Spleen (tissue), 11 donors: ENCODE measurements around the gene EEIG2. TPM values are rescaled to one million over a fixed set of nuclear protein-coding genes. Genes with fewer than 3 reads are reported as not detected.

Experiments
- DNase-seq: peaks from one replicate; pipeline ENCODE4 v3.0.0-alpha.2; 2020
- H3K27ac ChIP-seq, 8 donors: fragments of 200-600 bp; sonication (generic) in 7 of 8; 1 replicate in 4 of 8; 2 replicates in 4 of 8; pipeline versions ENCODE4 v1.5.0 to v1.8.0; 2016 to 2021; ENCODE audit warnings: inconsistent platforms in 4 of 8, mild to moderate bottlenecking in 4 of 8, moderate library complexity in 1 of 8
- H3K27me3 ChIP-seq, 7 donors: fragments of 200-600 bp; sonication (generic) in 6 of 7; replicated peaks in 1 of 7; 1 replicate in 4 of 7; 2 replicates in 3 of 7; pipeline versions ENCODE4 v1.5.0 to v1.8.0; 2016 to 2021; ENCODE audit warnings: inconsistent platforms in 3 of 7, mild to moderate bottlenecking in 1 of 7
- H3K36me3 ChIP-seq, 6 donors: fragments of 200-600 bp; sonication (generic) in 5 of 6; 1 replicate in 4 of 6; 2 replicates in 2 of 6; pipeline versions ENCODE4 v1.5.0 to v1.8.0; 2016 to 2021; ENCODE audit warnings: inconsistent platforms in 2 of 6
- H3K4me1 ChIP-seq, 6 donors: fragments of 200-600 bp; sonication (generic) in 5 of 6; 1 replicate in 3 of 6; 2 replicates in 3 of 6; pipeline versions ENCODE4 v1.5.0 to v1.8.0; 2016 to 2021; ENCODE audit warnings: inconsistent platforms in 3 of 6
- H3K4me3 ChIP-seq, 8 donors: fragments of 200-600 bp; sonication (generic) in 7 of 8; 1 replicate in 4 of 8; 2 replicates in 4 of 8; pipeline versions ENCODE4 v1.5.0 to v1.8.0; 2016 to 2021; ENCODE audit warnings: inconsistent platforms in 4 of 8, mild to moderate bottlenecking in 4 of 8, moderate library complexity in 2 of 8
- H3K9me3 ChIP-seq, 8 donors: fragments of 200-600 bp; sonication (generic) in 7 of 8; 1 replicate in 4 of 8; 2 replicates in 4 of 8; pipeline versions ENCODE4 v1.5.0 to v1.8.0; 2016 to 2021; ENCODE audit warnings: inconsistent platforms in 4 of 8
- POLR2A ChIP-seq, 3 donors: fragments of 450-650 bp; IDR thresholded peaks; one replicate each; pipeline ENCODE4 v1.5.1; 2017; ENCODE audit warnings: antibody characterized with exemption in 3 of 3, mild to moderate bottlenecking in 1 of 3
- POLR2AphosphoS5 ChIP-seq, 3 donors: sonication (generic); formaldehyde crosslinking; IDR thresholded peaks; one replicate each; pipeline ENCODE4 v1.5.1; 2017; ENCODE audit warnings: antibody characterized with exemption in 3 of 3
- WGBS, 5 donors: extraction: QIAGEN DNeasy Blood & Tissue Kit in 3 of 5; methylation state at CpG; one replicate each; pipeline versions ENCODE4 v1.1.5 to v1.1.7; 2013 to 2018; 5-methylcytosine and 5-hydroxymethylcytosine counted together
- intact Hi-C: fragments of 100-400 bp; cut with DNase I; formaldehyde crosslinking; loops from one replicate; pipeline ENCODE4 v1.15.0; 2023; ENCODE audit warnings: low total_unique reads
- polyA plus RNA-seq, 3 donors: library from polyadenylated mRNA; stranded (reverse); fragments of 200-250 nt; gene quantifications; one replicate each; pipeline ENCODE4 v1.2.1, GENCODE V29; 2013
- total RNA-seq, 7 donors: library from RNA; depleted of rRNA in 3 of 7; stranded (reverse); fragments of >200 nt in 3 of 7; fragmentation: NEBNext Ultra II Directional in 4 of 7; extraction: Animal tissue kit (Norgen Biotek cat#: 25700) in 4 of 7; gene quantifications; one replicate each; pipeline versions ENCODE4 v1.1.0 to v1.2.1, GENCODE V29; 2016 to 2021
- TF ChIP-seq, protein P1 (sequence below), 11 experiments: fragments of 200-600 bp in 7 of 11; fragments of 450-650 bp in 4 of 11; sonication (generic) in 4 of 11; IDR thresholded peaks in 8 of 11; conservative IDR thresholded peaks in 3 of 11; 1 replicate in 7 of 11; 2 replicates in 4 of 11; pipeline versions ENCODE4 v1.4.0 to v1.8.0; 2016 to 2021; ENCODE audit warnings: antibody characterized with exemption in 11 of 11, inconsistent platforms in 4 of 11, mild to moderate bottlenecking in 1 of 11
- donor health status: healthy with polysubstance abuse.
- donor health status: DM: no; HTN: no; CAD: no; lungs with moderate emphysema.
- donor health status: DM: no; HTN: no; CAD: no.
- donor health status: Bipolar disorder and iron deficiency.
- donor health status: healthy.
- donor health status: DM: no; HTN: no; CAD: no.
- donor health status: DM: yes; HTN: yes; CAD: no.

The EEIG2 gene
- total and polyA plus RNA-seq, 10 donors = 3.3 to 21.1 (median 17.3) TPM

DNA sequence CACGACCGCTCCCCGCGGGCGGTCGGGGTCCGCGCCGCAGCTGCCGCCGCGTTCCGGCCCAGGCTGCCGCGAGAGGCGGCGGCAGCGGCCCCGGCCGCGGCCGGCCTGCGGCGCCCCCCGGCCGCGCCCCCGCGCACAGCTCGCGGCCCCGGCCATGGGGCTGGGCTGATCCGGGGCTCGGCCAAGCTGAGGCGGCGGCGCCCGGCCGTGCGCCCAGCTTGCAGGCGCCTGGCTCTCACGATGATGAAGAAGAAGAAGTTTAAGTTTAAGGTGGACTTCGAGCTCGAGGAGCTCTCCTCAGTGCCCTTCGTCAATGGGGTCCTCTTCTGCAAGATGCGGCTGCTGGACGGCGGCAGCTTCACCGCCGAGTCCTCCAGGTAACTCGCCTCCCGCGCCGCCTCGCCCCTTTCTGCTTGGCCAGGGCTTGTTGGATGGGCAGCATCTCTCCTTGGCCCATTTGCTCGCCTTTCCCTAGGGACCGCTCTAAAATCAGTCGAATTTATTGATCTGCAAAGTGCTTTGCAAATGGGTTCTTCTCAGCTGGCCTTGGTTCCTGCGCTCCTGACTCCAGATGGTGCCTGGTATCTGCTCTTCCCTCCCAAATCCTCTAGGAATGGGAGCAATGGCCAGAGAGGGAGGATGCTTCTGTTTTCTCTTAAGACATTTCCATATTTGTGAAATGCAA is 431 bp downstream of the EEIG2 start:
- 1 to 2% (median 1%) methylated on average over 26 to 59 of the region's 59 CpGs for WGBS, 5 donors

DNA sequence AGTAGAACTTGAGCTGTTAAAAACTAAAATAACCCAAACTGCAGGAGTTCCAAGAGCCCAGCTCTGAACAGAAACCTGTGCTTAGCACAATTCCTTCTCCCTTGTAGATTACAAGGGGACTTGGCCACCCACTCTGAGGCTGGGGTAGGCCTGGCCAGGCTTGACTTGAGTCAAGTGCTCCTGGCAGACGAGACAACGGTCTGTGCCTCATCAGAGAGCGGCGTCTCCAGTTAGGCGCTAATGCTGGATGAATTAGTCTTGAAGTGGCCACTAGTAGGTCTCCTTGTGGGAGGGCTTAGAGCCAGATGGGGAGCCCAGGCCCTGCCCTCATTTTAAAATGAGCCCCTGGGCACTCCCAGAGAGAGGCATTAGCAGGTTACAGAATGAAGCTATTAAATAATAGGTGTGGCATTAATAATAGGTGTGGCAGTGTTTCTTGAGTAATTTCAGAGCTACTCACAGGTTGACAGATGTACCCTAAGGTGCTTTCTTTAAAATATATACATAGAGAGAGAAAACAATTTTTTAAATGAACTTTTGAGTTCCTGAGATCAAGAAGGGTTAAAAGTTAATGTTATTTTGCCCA is 1.1 kb downstream of the EEIG2 start:
- Histone ChIP-seq H3K27ac (peak overlapping the region in 7 of 8 donors; percentile 63 to 86 (median 82)), H3K4me1 (peaks cover 21 to 91% (median 56%) of the 10 kb centered on the region in 6 donors), H3K27me3 (no peaks in the 10 kb centered on the region), H3K4me3 (peak overlapping the region; percentile 56 to 84 (median 66)), H3K9me3 (no peaks in the 10 kb centered on the region), H3K36me3 (no peaks in the 10 kb centered on the region)
- TF ChIP-seq, protein P1, sequence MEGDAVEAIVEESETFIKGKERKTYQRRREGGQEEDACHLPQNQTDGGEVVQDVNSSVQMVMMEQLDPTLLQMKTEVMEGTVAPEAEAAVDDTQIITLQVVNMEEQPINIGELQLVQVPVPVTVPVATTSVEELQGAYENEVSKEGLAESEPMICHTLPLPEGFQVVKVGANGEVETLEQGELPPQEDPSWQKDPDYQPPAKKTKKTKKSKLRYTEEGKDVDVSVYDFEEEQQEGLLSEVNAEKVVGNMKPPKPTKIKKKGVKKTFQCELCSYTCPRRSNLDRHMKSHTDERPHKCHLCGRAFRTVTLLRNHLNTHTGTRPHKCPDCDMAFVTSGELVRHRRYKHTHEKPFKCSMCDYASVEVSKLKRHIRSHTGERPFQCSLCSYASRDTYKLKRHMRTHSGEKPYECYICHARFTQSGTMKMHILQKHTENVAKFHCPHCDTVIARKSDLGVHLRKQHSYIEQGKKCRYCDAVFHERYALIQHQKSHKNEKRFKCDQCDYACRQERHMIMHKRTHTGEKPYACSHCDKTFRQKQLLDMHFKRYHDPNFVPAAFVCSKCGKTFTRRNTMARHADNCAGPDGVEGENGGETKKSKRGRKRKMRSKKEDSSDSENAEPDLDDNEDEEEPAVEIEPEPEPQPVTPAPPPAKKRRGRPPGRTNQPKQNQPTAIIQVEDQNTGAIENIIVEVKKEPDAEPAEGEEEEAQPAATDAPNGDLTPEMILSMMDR (IDR thresholded peaks at IDR 0.05 in 8 of 11, conservative IDR thresholded peaks at IDR 0.05 in 3 of 11) = peak in 1 of 11 experiments; percentile 18
- TF ChIP-seq POLR2A (IDR thresholded peaks at IDR 0.05) = peak in 1 of 3 donors; percentile 44
- peak in 2 of 3 donors; percentile 78 for TF ChIP-seq POLR2AphosphoS5 (IDR thresholded peaks at IDR 0.05)
- 6 to 11% (median 8%) methylated on average over 5 of the region's 5 CpGs for WGBS, 5 donors
- DNase-seq = peak; percentile 84
- intact Hi-C loops = loop anchor here (2.0 to 5.0 kb wide), 2 partner anchors 48 to 86 kb away; no protein-coding TSS in a partner anchor

More for the DNA sequence above, 431 bp downstream of the EEIG2 start:
- peak overlapping the region; percentile 66 to 86 (median 82) for H3K27ac ChIP-seq
- peaks cover 21 to 88% (median 56%) of the 10 kb centered on the region in 6 donors for H3K4me1 ChIP-seq
- TF ChIP-seq, protein P1 (IDR thresholded peaks at IDR 0.05 in 8 of 11, conservative IDR thresholded peaks at IDR 0.05 in 3 of 11) = peak in 1 of 11 experiments; percentile 10
- no peak for TF ChIP-seq POLR2A (IDR thresholded peaks at IDR 0.05)
- intact Hi-C loops = loop anchor here (2.0 to 5.0 kb wide), 2 partner anchors 48 to 87 kb away; no protein-coding TSS in a partner anchor
- DNase-seq = peak; percentile 89
- H3K36me3 ChIP-seq = no peaks in the 10 kb centered on the region
- no peaks in the 10 kb centered on the region for H3K9me3 ChIP-seq
- H3K4me3 ChIP-seq = peak overlapping the region; percentile 56 to 84 (median 66)
- no peaks in the 10 kb centered on the region for H3K27me3 ChIP-seq

DNA sequence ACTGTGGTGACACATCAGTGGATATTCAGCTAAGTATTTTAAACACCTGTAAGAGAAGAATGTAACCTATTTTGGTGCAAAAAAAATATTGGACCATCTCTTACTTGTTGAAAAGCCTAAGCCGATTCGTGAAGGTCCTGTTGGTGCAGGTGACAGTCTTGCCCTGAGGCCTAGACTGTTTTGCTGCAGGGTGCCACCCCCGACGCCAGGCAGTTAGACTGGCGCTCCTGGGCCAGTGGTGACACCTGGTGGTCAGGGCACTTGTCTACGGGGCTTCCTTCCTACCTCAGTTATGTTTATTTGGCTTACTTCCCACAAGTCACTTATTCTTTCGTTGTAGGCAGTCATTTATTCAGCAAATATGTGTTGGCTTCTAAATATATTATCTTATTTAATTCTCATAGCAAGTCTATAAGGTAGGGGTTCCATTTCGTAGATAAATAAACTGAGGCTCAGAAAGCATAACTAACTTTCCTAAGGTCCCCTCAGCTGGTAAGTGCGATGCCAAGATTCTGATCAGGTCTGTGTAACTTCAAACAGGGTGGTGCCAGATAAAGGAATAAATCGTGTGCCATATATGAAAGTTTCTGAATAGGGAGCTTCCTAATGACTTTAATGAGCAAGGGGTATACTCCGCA is 1.9 kb downstream of the EEIG2 start:
- no peaks in the 10 kb centered on the region for H3K9me3 ChIP-seq
- peak overlapping the region in 5 of 8 donors; percentile 11 to 84 (median 66) for H3K4me3 ChIP-seq
- H3K27ac ChIP-seq = peak overlapping the region in 2 of 8 donors; percentile 82 to 84
- intact Hi-C loops = loop anchor here (2.0 to 5.0 kb wide), 2 partner anchors 49 to 85 kb away; no protein-coding TSS in a partner anchor
- TF ChIP-seq POLR2A (IDR thresholded peaks at IDR 0.05) = no peak
- TF ChIP-seq, protein P1 (IDR thresholded peaks at IDR 0.05 in 8 of 11, conservative IDR thresholded peaks at IDR 0.05 in 3 of 11) = peak; percentile 73 to 89 (median 82)
- TF ChIP-seq POLR2AphosphoS5 (IDR thresholded peaks at IDR 0.05) = peak; percentile 34 to 63 (median 51)
- DNase-seq = peak; percentile 96
- H3K36me3 ChIP-seq = no peaks in the 10 kb centered on the region
- H3K4me1 ChIP-seq = peaks cover 21 to 84% (median 55%) of the 10 kb centered on the region in 6 donors
- 31 to 45% (median 41%) methylated on average over 11 of the region's 11 CpGs for WGBS, 5 donors
- H3K27me3 ChIP-seq = no peaks in the 10 kb centered on the region
